GDM1 (cell line): Measurements from ENCODE around the gene CAMK2D.

Experiments
- DNase-seq: peaks from one replicate; lab custom pipeline; 2025; lab: John Stamatoyannopoulos, UW

Gene CAMK2D

GRCh38 chr4:113438596-113438995 is 322.9 kb downstream of the CAMK2D start:
- no peak for DNase-seq

GRCh38 chr4:113437129-113437528 is 324.4 kb downstream of the CAMK2D start:
- DNase-seq, result no peak

- DNase-seq, result no peak
These were observed 325.2 kb downstream of the CAMK2D start for GRCh38 chr4:113436360-113436759.

- no peak for DNase-seq
These were observed 325.6 kb downstream of the CAMK2D start for GRCh38 chr4:113435893-113436292.

GRCh38 chr4:113434247-113434587 is 327.3 kb downstream of the CAMK2D start:
- DNase-seq, result no peak

GRCh38 chr4:113433536-113434246 is 327.8 kb downstream of the CAMK2D start:
- DNase-seq, result no peak

- DNase-seq, result no peak
These were observed 328.4 kb downstream of the CAMK2D start for GRCh38 chr4:113433116-113433515.

GRCh38 chr4:113423631-113424030 is 337.9 kb downstream of the CAMK2D start:
- no peak for DNase-seq

DNA sequence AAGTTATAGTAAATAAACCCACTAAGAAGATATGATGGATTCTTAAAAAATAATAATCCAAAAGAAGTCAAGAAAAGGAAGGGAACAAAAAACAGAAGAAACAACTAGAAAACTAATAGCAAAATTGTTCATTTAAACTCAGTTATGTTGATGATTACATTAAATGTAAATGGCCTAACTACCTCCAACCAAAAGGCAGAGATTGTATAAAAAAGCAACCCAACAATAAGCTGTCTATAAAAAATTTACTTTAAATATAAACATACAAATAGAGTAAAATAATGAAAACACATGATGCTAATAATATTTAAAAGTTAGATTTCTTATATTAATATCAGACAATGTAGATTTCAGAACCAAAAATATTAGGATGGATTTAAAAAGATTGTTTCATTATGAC is 340.6 kb downstream of the CAMK2D start:
- no peak for DNase-seq

GRCh38 chr4:113419631-113420030 is 341.9 kb downstream of the CAMK2D start:
- DNase-seq, result no peak

GRCh38 chr4:113411496-113411938 is 350.0 kb downstream of the CAMK2D start:
- no peak for DNase-seq

DNA sequence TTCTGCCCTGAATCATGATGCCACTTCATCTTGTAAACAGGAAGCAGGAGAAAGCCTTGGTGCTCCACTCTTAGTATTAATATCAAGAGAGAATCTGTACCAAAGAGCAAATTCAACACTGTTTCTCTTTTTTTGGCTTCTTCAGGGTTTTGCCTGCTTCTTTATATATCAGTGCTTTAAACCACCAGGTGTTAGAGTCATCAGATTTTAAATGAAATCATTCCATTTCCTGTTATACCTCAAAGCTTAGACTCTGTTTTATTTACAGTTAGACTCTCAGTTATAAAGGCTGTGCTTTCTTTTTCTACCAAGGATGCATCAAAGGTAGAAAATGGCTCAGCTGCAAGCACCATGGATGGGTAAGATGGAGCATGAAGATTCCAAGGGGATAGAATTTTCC is 350.9 kb downstream of the CAMK2D start:
- no peak for DNase-seq

DNA sequence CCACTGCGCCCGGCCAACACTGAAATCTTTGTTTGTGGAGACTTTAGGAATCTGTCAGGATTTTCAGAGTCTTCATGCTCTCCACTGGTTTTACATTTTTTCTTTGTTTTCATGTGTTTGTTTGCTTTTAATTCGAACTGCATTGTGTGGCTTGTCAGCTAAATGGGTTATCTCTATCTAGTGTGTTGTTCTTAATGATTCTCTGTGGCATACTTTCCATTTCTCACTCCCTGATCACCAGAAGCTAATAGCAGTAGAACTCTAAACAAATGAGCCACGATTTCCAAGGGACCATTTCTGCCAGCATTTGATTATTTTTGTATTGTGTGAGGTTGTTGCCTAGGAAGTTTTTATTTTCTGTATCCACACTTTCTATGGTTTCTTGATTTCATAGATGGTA is 352.4 kb downstream of the CAMK2D start:
- DNase-seq, result no peak

DNA sequence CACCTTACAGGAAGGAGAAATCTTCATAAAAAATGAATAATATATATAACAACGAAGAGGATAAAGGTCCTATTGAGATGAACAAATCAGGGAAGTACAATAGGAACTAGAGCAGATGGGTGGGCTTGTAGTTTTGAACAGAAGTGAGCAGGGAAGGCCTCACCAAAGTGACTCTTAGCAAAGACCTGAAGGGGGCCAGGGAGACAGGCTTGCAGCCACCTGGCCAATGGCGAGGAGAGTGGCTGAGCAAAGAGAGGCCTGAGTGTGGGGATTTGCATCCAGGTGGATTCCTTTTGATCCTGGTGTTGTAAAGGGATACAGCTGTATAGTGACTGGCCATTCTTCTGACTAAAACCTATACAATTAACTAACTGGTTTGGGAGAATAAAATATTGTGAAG is 354.1 kb downstream of the CAMK2D start:
- DNase-seq, result no peak

DNA sequence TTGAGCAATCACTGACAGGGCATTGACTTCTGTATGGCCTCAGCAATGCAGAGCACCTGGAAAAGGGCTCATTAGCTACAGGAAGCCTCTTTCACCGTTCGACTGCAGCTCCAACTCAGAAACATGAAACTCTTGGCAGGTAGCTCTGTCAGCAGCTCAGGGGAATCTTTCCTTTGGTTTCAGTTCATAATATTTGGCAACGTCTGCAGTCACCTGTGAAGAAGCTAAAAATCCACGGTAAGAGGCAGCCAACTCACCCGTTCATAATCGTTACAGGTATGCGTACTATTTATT is 354.9 kb downstream of the CAMK2D start:
- DNase-seq, result no peak

DNA sequence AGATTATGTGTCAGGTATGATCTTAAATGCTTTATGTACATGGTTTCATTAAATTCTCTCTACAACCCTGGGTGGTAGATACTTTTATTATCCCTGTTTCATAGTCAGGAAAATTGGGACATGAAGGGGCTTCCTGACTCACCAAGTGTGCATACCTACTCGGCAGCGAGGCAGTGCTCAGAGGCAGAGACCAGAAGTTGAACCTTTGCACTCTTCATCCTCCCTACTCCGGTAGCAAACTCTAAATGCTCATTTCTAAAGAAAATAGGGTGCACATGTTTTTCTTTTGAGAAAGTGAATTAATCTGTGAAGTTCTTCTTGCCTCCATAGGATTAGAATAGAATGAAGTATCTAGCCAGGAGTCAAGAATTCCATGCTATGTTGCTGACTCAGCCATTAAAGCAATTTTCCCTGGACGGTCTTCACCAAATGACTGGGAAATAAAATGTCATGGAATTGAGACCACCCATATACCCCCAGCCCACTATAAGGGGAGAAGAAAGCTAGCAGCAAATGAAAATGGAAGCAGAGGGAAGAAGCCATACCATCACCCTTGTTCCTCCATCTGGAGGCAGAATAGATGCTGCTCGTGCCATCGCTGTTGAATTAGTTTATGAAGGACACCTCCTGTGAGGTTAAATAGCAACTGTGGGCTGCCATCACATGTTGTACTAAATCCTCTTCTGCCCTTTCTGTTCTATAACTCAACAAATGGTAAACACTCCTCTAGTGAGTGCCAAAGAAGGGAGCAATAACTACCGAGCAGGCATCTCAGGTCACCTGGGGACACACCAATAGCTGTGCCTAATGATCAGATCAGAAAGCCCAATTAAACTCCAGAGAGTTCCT is 355.4 kb downstream of the CAMK2D start:
- no peak for DNase-seq

- DNase-seq, result no peak
These were observed 356.7 kb downstream of the CAMK2D start for GRCh38 chr4:113404841-113405240.

DNA sequence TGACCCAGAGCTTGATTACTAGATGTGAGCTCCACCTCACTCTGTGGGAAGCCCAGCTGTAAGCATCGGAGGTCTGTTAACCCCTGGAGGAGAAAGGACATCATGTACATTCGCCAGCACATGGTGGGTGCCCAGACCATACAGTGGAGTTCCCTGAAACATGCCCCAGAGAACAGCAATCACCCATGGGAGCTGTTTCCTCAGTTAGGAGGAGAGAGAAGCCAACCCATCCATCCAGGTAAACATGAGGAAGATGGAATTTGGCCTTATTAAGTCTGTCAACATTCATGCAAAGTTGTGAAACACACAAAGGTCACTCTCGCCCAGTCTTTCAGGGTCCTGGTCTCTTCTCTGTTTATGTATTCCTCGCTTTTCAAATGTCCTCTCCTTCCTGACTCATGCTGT is 357.4 kb downstream of the CAMK2D start:
- DNase-seq, result no peak
